GM12891 (cell line): ENCODE measurements around the gene RTTN.

Source experiments
- PAX5 ChIP-seq: IDR thresholded peaks from 2 replicates; pipeline ENCODE4 v1.6.1; 2011; ENCODE audit warnings: low read length, moderate library complexity, mild to moderate bottlenecking; ENCODE audit not compliant: insufficient read depth, severe bottlenecking
- POLR2A ChIP-seq: IDR thresholded peaks from 2 replicates; pipeline ENCODE4 v1.6.1; 2011; ENCODE audit warnings: low read depth, low read length, control low read depth
- POLR2AphosphoS5 ChIP-seq: IDR thresholded peaks from 2 replicates; pipeline ENCODE4 v1.6.1; 2011; ENCODE audit warnings: low read depth, low read length, control low read depth
- POU2F2 ChIP-seq: IDR thresholded peaks from 2 replicates; pipeline ENCODE4 v1.6.1; 2011; ENCODE audit warnings: low read depth, mild to moderate bottlenecking, control low read depth, low read length, moderate library complexity
- SPI1 ChIP-seq: IDR thresholded peaks from 2 replicates; pipeline ENCODE4 v1.6.1; 2011; ENCODE audit warnings: low read depth, low read length, control low read depth
- TAF1 ChIP-seq: IDR thresholded peaks from 2 replicates; pipeline ENCODE4 v1.6.1; 2011; ENCODE audit warnings: low read depth, low read length, control low read depth

- TF ChIP-seq TAF1 (no peak), POLR2AphosphoS5 (no peak), POLR2A (no peak), SPI1 (no peak), POU2F2 (no peak), PAX5 (no peak)
Measured at GRCh38 chr18:70047931-70048603, 157.4 kb downstream of the RTTN start.
